HUES64 (cell line): Measurements from ENCODE around the gene KRT7.
"Not testable (repeated sequence)": the region's sequence is repeated elsewhere in the genome, so short reads cannot be mapped to it uniquely, and the experiment has no call there.

Experiments used
- H3K27ac ChIP-seq: 2 replicates; pipeline ENCODE4 v1.7.0; 2013; ENCODE audit warnings: low read depth, low read length, inconsistent platforms
- H3K27me3 ChIP-seq: 2 replicates; pipeline ENCODE4 v1.6.1; 2013; ENCODE audit warnings: mild to moderate bottlenecking, low read length; ENCODE audit not compliant: insufficient read depth
- H3K36me3 ChIP-seq: 2 replicates; pipeline ENCODE4 v1.6.1; 2013; ENCODE audit warnings: mild to moderate bottlenecking, low read length; ENCODE audit not compliant: insufficient read depth
- H3K4me1 ChIP-seq: 2 replicates; pipeline ENCODE4 v1.6.1; 2013; ENCODE audit warnings: mild to moderate bottlenecking, low read length, moderate library complexity; ENCODE audit not compliant: insufficient read depth
- H3K4me3 ChIP-seq: 2 replicates; pipeline ENCODE4 v1.5.1; 2013; ENCODE audit warnings: mild to moderate bottlenecking, low read length, moderate library complexity
- H3K9ac ChIP-seq: 2 replicates; pipeline ENCODE4 v1.6.1; 2013; ENCODE audit warnings: mild to moderate bottlenecking, low read depth, low read length
- H3K9me3 ChIP-seq: 2 replicates; pipeline ENCODE4 v1.6.1; 2013; ENCODE audit warnings: low read depth, low read length; ENCODE audit not compliant: insufficient read depth
- WGBS: fragments of 150-250, 120-280 bp; methylation state at CpG from one replicate; pipeline ENCODE4 v1.1.7; 2013; ENCODE audit warnings: missing lambda C conversion rate; 5-methylcytosine and 5-hydroxymethylcytosine counted together

Gene KRT7

DNA sequence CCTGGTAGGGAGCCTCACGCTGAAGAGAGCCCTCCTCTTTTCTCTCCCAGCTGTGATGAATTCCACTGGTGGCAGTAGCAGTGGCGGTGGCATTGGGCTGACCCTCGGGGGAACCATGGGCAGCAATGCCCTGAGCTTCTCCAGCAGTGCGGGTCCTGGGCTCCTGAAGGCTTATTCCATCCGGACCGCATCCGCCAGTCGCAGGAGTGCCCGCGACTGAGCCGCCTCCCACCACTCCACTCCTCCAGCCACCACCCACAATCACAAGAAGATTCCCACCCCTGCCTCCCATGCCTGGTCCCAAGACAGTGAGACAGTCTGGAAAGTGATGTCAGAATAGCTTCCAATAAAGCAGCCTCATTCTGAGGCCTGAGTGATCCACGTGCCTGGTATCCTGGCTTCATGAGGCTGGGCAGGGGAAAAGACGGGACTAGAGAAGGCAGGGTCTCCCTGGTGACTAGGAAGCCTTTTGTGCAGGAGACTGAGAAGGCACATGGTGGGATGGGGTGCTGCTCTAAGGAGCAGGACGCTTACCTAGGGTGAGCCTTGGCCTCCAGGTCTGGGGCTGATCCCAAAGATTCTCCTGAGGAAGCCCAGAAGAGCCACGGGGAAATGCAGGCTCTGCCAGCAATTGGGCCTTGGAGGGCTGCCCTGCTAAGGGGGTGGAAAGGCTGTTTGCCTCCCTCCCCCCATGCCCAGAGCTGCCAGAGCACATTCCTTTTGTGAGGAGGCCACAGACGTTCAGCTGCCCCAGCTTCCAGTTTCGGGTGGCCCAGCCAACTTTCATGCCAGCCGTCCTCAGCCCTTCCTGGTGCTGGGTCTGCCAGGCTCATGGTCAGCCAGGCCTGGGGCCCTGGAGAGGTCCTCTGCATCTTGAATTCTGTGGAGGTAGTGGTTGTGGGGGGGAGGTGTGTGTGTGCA is 15.8 kb downstream of the KRT7 start:
- H3K36me3 ChIP-seq = no peaks in the 10 kb centered on the region
- peaks cover 39% of the 10 kb centered on the region for H3K27me3 ChIP-seq
- H3K9me3 ChIP-seq = no peaks in the 10 kb centered on the region
- WGBS = 88% methylated on average over 18 of the region's 18 CpGs
- no peak overlapping the region for H3K27ac ChIP-seq
- H3K4me3 ChIP-seq = no peak overlapping the region
- H3K9ac ChIP-seq = no peak overlapping the region
- peaks cover 22% of the 10 kb centered on the region for H3K4me1 ChIP-seq

DNA sequence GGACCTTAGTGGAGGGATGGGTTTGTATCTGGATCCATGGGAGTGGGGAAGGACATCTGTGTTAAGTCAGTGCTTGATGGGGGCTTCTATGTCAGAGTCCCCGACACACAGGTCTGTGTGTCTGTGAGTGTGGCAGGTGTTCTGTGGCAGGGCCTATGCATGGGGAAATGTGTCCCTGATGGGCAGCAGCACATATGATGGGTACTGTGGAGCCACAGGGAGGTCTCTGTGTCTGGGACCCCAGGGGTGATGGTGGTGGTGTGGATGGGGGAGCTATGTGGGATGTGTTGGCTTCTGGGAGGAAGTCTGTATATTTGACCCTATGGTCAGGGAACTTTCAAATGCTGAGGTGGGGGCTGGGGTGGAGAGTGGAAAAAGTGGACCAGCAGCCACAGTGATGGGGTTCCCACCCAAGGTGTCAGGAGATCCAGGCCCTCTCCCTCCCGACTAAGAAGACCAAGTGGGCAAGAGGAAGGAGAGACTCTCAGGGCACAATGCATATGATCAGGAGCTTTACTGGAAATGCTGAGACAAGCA is 16.5 kb downstream of the KRT7 start:
- H3K4me1 ChIP-seq = peaks cover 18% of the 10 kb centered on the region
- H3K36me3 ChIP-seq = no peaks in the 10 kb centered on the region
- peaks cover 39% of the 10 kb centered on the region for H3K27me3 ChIP-seq
- peak overlapping the region; percentile 41; the same call in 1 of the 2 replicates for H3K4me3 ChIP-seq
- no peak overlapping the region for H3K9ac ChIP-seq
- 88% methylated on average over 2 of the region's 2 CpGs for WGBS
- H3K27ac ChIP-seq = no peak overlapping the region
- no peaks in the 10 kb centered on the region for H3K9me3 ChIP-seq

DNA sequence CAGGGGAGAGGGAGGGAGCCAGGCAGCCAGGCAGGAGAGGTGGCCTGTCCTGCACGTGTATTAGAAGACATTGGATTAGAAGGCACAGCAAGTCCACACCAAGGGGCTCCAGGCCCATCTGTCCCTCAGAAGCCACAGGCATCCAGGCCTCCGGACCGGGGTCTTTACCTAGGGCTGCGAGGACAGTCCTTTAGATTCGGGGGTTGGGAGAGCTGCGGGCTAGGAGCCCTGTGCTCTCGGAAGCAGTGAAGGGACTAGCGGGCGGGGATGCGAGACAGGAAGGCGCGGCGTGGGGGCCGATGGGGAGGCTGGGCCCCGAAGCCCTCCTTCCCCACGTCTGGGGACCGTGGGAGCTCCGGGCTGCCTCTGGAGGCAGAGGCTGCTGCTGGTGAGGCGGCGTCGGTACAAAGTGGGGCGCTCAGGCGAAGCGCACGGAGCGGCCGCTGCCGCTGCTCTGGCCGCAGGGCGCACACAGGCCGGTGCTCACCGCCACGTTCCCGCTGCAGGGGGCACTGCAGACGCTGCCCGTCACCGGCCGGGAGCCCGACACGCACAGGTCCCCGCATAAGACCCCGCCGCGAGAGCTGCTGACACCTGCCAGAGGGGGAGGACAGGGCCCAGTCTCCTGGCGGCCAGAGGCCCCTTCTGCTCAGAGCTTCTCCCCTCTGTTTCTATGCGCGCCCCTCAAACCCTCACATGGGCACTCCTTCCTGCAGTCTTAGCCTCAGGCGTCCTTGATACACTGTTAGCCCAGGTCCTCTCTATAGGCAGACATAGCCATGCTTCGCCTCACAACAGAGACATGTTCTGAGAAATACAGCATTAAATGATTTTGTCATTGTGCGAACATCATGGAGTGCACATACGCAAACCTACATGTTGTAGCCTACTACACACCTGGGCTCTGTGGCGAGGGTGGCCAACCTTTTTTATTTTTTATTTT is 17.3 kb downstream of the KRT7 start:
- Histone ChIP-seq H3K9me3 (no peaks in the 10 kb centered on the region), H3K4me1 (peaks cover 18% of the 10 kb centered on the region), H3K4me3 (peak overlapping the region; percentile 41), H3K27me3 (peaks cover 44% of the 10 kb centered on the region), H3K36me3 (no peaks in the 10 kb centered on the region), H3K9ac (no peak overlapping the region), H3K27ac (no peak overlapping the region)
- 21% methylated on average over 52 of the region's 52 CpGs for whole genome bisulfite sequencing

DNA sequence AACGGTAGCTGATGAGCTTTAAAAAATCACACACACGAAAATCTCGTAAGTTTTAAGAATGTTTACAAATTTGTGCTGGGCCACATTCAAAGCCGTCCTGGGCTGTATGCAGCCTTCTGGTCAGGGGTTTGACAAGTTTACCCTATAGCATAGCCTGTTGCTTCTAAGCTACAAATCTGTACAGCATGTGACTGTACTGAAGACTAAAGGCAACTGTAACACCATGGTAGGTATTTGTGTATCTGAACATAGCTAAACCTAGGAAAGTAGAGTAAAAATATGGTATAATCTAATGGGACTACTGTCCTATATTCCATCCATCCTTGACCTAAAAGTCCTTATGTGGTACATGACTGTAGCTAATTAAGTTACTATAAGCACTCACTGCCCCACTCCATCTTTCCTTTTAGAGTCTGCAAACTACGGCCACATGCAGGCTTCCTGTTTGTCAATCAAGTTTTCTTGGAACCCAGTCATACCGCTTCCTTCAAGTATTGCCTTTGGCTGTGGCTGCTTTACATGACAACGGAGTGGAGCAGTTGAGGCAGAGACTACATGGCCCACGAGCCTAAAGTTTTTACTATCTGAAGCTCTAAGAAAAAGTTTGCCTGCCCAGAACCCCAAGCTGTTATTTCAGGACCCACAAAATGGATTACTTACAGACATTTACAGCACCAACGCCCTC is 18.5 kb downstream of the KRT7 start:
- H3K9me3 ChIP-seq = no peaks in the 10 kb centered on the region
- 81% methylated on average over 8 of the region's 9 CpGs for WGBS
- H3K4me3 ChIP-seq = no peak overlapping the region
- no peak overlapping the region for H3K9ac ChIP-seq
- H3K36me3 ChIP-seq = no peaks in the 10 kb centered on the region
- peaks cover 18% of the 10 kb centered on the region for H3K4me1 ChIP-seq
- H3K27ac ChIP-seq = no peak overlapping the region
- peaks cover 56% of the 10 kb centered on the region for H3K27me3 ChIP-seq

DNA sequence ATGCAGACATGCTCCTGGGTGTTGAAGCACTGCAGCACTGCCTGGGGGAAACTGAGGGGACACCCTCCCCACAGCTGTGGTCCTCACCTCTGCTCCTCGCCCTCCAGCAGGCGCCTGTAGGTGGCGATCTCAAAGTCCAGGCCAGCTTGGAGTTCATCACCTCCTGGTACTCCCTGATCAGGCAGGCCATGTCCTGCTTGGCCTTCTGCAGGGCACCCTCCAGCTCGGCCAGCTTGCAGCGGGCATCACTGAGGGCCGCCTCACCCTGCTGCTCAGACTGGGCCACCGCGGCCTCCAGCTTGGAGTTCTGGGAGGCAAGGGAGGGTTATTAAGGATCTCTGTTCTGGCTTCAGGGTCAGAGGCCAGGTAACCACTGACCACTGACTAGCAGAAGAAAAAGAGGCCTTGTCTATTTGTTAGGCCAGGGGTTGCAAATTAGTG is 19.2 kb downstream of the KRT7 start:
- not testable (repeated sequence) for H3K36me3 ChIP-seq, H3K9ac ChIP-seq, H3K27ac ChIP-seq, H3K4me3 ChIP-seq, H3K9me3 ChIP-seq
- 70% methylated on average over 8 of the region's 8 CpGs for WGBS
- Histone ChIP-seq H3K4me1 (peaks cover 12% of the 10 kb centered on the region), H3K27me3 (peaks cover 63% of the 10 kb centered on the region)

DNA sequence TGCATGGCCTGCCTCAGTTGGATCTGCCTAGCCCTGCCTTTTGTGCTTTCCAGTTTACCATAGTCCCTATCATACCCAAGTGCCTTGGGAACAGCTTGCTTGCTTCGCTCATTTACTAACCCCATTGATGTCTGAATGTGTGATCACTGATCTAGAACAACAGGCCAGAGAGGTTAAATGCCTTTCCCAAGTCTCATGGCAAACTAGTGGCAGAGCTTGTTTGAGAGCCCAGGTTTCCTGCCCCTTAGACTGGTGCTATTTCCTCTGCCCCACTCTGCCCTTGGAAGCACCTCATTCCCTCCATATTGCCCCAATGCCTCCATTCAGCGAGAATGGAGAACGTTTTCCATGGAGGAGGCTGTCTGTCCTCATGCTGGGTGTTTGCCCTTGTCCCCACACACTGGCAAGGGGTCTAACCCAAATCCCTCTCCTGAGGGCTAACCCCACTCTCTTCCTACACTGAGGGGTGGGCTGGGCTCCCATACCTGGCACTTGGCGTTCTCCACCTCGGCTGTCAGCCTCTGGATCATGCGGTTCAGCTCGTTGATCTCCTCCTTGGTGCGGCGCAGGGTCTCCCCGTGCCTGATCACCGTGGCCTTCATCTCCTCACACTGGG is 19.8 kb downstream of the KRT7 start:
- no peak overlapping the region for H3K4me3 ChIP-seq
- peaks cover 68% of the 10 kb centered on the region for H3K27me3 ChIP-seq
- no peak overlapping the region for H3K9ac ChIP-seq
- peaks cover 6% of the 10 kb centered on the region; the same call in 1 of the 2 replicates for H3K4me1 ChIP-seq
- WGBS = 95% methylated on average over 11 of the region's 11 CpGs
- no peaks in the 10 kb centered on the region for H3K36me3 ChIP-seq
- H3K27ac ChIP-seq = no peak overlapping the region
- no peaks in the 10 kb centered on the region for H3K9me3 ChIP-seq

DNA sequence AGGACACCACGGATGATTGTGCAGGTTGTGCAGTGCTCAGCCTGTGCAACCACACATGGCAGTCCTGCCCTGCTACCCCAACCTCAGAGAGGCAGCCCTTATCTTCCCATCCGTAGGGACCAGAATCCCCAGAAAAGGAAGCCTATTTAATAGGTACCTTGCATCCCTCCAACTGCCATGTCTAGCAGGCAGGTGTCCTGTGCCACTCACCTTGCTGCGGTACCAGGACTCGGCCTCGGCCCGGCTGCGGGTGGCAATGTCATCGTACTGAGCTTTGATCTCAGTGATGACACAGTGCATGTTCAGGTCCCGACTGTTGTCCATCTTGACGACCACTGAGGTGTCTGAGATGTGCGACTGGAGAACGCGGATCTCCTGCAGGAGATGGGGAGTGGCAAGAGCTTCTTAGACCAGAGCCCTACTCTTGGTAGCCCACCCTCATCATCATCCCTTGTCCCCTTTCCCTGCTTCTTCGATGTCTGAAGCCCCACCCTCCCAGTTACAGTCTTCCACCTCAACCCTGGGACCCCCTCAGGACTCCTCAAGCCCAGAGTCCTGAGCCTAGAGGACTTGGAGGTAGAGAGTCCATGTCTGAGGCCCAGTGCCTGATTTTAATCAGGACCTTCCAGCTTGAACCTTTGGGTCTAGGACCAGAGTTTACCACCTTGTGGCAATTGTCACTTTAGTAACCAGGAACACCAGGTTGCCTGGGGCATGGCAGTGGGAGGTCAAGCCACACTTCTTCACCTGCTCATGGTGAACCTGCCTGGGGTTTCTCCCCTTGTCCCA is 20.5 kb downstream of the KRT7 start:
- Histone ChIP-seq H3K36me3 (no peaks in the 10 kb centered on the region), H3K27me3 (peaks cover 71% of the 10 kb centered on the region), H3K27ac (no peak overlapping the region), H3K4me3 (no peak overlapping the region), H3K4me1 (0 out of 2 replicates have a peak, but pooled peaks cover 4% of the 10 kb centered on the region), H3K9me3 (no peaks in the 10 kb centered on the region), H3K9ac (no peak overlapping the region)
- WGBS = 93% methylated on average over 14 of the region's 14 CpGs

DNA sequence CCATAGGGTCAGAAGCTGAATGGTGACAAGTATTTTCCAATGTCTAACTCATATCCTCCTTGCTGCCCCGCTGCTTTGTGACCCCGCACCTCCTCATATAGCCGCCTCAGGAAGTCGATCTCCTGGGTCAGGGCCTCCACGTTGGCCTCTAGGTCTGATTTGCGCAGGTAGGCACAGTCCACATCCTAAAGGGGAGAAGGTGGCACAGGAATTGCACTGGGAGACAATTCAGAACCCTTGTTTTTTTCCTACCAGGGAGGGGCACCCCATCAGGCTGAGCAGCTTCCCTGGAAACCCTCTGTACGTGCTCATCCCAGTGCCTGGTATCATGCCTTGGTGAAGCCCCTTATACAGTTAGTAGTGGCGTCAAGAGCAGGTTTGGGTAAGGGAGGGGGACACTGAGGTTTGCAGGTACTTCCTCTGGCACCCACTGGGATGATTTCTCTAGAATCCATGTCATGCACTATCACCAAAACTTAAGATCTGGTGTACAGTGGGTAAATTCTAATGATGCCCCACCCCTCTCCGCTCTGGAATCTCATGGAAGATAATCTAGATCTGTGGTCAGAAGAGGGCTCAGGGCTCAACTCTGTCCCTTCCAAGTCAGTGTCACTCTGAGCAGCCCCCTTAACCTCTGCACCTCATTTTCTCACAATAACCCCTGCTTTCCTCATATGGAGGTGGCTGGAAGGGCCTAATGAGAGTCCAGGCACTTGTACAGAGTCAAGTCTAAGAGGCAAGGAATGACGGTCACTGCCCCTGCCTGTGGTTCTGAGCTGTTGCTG is 21.3 kb downstream of the KRT7 start:
- H3K9ac ChIP-seq = no peak overlapping the region
- peaks cover 71% of the 10 kb centered on the region for H3K27me3 ChIP-seq
- H3K27ac ChIP-seq = no peak overlapping the region
- H3K9me3 ChIP-seq = peaks cover 3% of the 10 kb centered on the region; the same call in 1 of the 2 replicates
- no peaks in the 10 kb centered on the region for H3K36me3 ChIP-seq
- H3K4me1 ChIP-seq = 0 out of 2 replicates have a peak, but pooled peaks cover 4% of the 10 kb centered on the region
- 94% methylated on average over 10 of the region's 10 CpGs for WGBS
- no peak overlapping the region for H3K4me3 ChIP-seq

DNA sequence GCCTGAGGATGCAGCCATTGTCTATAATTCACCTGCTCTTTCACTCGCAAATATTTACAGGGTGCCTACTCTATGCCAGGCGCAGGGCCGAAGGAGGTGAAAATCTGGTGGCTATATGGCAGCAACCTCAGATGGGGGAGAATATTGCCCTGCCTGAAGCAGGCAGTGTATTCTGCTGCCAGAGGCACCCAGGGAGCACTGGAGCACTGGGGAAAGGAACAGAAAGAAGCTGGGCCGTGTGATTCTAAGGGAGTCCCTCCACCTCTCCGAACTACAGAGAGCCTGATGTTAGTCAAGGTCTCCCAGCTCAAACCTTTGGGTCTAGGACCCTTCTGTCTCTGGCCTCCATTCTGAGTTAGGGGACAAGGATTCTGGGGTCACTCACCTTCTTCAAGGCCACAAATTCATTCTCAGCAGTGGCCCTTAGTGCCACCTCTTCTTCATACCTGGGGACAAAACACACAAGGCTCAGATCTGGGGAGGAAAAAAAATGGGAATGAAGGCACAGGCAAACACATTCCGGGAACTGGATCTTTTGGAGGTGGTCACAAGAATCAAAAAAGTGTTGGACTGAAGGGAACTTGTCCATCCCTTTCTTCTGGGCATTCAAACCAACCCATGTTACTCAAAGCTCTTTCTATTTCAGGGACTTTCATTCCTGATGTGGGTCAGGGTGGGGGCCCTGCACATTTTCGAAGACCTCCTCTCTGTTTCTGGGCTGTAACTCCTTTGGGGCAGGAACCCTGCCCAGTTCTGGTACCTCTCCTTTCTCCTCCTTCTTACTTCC is 22.1 kb downstream of the KRT7 start:
- H3K4me1 ChIP-seq = no peaks in the 10 kb centered on the region
- no peak overlapping the region for H3K4me3 ChIP-seq
- H3K9ac ChIP-seq = no peak overlapping the region
- no peaks in the 10 kb centered on the region for H3K36me3 ChIP-seq
- peaks cover 71% of the 10 kb centered on the region for H3K27me3 ChIP-seq
- no peak overlapping the region for H3K27ac ChIP-seq
- 86% methylated on average over 7 of the region's 7 CpGs for WGBS
- peaks cover 8% of the 10 kb centered on the region; the same call in 1 of the 2 replicates for H3K9me3 ChIP-seq
